Ascending aorta (tissue), 2 donors: ENCODE data around the gene NBAS. TPM values are rescaled to one million over a fixed set of nuclear protein-coding genes. Genes with fewer than 3 reads are reported as not detected.

Experiments used
- DNase-seq, 2 donors: peaks; one replicate each; pipeline ENCODE4 v3.0.0-alpha.2; 2019; ENCODE audit warnings: low spot score in 2 of 2
- H3K27ac ChIP-seq, 2 donors: fragments of 200-600 bp; sonication (generic); one replicate each; pipeline ENCODE4 v1.5.1; 2016 to 2017; ENCODE audit warnings: mild to moderate bottlenecking in 1 of 2
- H3K27me3 ChIP-seq: fragments of 200-600 bp; sonication (generic); one replicate; pipeline ENCODE4 v1.5.1; 2017
- H3K36me3 ChIP-seq, 2 donors: fragments of 200-600 bp; sonication (generic); one replicate each; pipeline ENCODE4 v1.5.1; 2016
- H3K4me1 ChIP-seq, 2 donors: fragments of 200-600 bp; sonication (generic); one replicate each; pipeline ENCODE4 v1.5.1; 2016 to 2017; ENCODE audit warnings: mild to moderate bottlenecking in 1 of 2
- H3K4me3 ChIP-seq, 2 donors: fragments of 200-600 bp; sonication (generic); one replicate each; pipeline ENCODE4 v1.5.1; 2016 to 2017; ENCODE audit warnings: mild to moderate bottlenecking in 1 of 2
- H3K9me3 ChIP-seq, 2 donors: fragments of 200-600 bp; sonication (generic); one replicate each; pipeline ENCODE4 v1.5.1; 2016
- intact Hi-C: fragments of 100-400 bp; cut with DNase I; formaldehyde crosslinking; loops from one replicate; pipeline ENCODE4 v1.15.1; 2023
- total RNA-seq: library from RNA; depleted of rRNA; stranded (reverse); fragments of >200 nt; gene quantifications from one replicate; pipeline ENCODE4 v1.1.0, GENCODE V29; 2016
- TF ChIP-seq, protein P1 (sequence below), 3 experiments: fragments of 200-600 bp in 2 of 3; fragments of 450-650 bp in 1 of 3; sonication (generic) in 2 of 3; IDR thresholded peaks; one replicate each; pipeline ENCODE4 v1.5.1; 2016 to 2019; ENCODE audit warnings: antibody characterized with exemption in 3 of 3, mild to moderate bottlenecking in 1 of 3, moderate library complexity in 1 of 3

NBAS gene
- total RNA-seq, 1 donor from 2014 or later: 37.1 TPM

DNA sequence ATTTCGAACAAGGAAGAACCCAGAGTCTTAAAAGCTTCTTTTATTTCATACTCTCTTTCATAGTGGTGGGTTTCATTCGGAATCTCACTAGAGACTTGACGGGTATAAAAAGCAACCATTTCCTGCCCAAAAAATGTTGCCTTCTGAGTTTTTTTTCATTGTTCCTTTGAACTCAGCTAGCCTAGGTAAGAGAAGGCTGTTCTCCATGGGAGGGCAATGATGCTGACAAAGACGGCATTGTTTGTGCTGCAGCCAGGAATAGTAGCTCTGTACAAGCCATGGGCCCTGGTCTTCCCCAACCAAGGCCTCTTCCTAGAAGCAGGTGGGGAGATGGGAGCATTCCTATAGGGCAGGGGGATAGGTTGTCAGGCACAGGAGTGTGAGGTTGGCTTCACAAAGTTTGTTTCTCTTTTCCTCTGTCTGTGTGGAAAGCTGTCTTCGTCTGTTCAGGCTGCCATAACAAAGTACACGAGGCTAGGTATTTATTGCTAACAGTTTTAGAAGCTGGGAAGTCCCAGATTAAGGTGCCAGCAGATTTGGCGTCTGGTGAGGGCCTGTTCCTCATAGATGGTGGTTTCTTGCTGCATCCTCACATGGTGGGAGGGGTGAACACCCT is 405.1 kb downstream of the NBAS start:
- TF ChIP-seq, protein P1, sequence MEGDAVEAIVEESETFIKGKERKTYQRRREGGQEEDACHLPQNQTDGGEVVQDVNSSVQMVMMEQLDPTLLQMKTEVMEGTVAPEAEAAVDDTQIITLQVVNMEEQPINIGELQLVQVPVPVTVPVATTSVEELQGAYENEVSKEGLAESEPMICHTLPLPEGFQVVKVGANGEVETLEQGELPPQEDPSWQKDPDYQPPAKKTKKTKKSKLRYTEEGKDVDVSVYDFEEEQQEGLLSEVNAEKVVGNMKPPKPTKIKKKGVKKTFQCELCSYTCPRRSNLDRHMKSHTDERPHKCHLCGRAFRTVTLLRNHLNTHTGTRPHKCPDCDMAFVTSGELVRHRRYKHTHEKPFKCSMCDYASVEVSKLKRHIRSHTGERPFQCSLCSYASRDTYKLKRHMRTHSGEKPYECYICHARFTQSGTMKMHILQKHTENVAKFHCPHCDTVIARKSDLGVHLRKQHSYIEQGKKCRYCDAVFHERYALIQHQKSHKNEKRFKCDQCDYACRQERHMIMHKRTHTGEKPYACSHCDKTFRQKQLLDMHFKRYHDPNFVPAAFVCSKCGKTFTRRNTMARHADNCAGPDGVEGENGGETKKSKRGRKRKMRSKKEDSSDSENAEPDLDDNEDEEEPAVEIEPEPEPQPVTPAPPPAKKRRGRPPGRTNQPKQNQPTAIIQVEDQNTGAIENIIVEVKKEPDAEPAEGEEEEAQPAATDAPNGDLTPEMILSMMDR (IDR thresholded peaks at IDR 0.05): no peak
- Histone ChIP-seq H3K4me1 (no peaks in the 10 kb centered on the region), H3K27me3 (no peaks in the 10 kb centered on the region), H3K36me3 (no peaks in the 10 kb centered on the region), H3K27ac (no peak overlapping the region), H3K4me3 (no peak overlapping the region), H3K9me3 (no peaks in the 10 kb centered on the region)
- DNase-seq: no peak
- intact Hi-C loops: no loop called here

DNA sequence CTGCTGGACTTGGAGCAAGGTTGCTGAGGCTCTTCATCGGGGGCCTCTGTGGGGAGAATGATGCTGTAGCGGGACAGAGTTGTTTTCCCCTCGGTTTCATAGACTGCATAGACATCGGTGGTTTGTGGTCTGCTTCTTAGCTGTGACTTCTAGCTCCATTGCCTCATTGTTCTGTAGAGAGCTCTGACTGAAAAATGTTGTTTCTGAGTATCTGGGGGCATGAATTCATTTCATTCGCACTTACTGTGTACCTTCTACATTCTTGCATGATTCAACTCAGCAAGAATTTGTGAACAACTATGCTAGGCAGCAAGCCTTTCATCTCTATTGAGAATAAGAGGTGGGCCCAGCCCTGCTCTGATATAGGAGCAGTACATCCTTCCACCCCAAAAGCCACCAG is 406.8 kb downstream of the NBAS start:
- Histone ChIP-seq H3K4me1 (no peaks in the 10 kb centered on the region), H3K9me3 (no peaks in the 10 kb centered on the region), H3K4me3 (no peak overlapping the region), H3K36me3 (no peaks in the 10 kb centered on the region), H3K27ac (no peak overlapping the region), H3K27me3 (no peaks in the 10 kb centered on the region)
- DNase-seq: no peak
- intact Hi-C loops: no loop called here
- TF ChIP-seq, protein P1 (IDR thresholded peaks at IDR 0.05): no peak

DNA sequence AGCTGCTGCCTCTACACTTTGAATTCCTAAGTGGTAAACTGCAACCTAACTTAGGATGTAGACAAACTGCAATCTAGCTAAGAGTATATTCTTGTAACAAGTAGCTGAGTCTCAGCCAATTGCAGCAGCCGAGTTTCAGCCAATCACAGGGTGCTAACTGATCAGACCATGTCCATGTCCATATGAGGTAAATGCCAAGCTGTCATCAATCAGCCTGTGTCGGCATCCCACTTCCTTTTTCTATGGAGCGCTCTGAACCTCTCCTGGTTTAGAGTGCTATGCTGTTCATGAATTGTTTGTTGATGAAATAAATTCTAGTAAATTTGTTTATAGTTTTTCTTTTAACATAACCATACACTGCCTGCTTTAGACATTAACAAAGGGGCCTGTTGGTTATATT is 408.8 kb downstream of the NBAS start:
- H3K4me1 ChIP-seq: no peaks in the 10 kb centered on the region
- TF ChIP-seq, protein P1 (IDR thresholded peaks at IDR 0.05): no peak
- H3K4me3 ChIP-seq: no peak overlapping the region
- intact Hi-C loops: no loop called here
- no peak overlapping the region for H3K27ac ChIP-seq
- no peaks in the 10 kb centered on the region for H3K9me3 ChIP-seq
- no peak for DNase-seq
- no peaks in the 10 kb centered on the region for H3K27me3 ChIP-seq
- H3K36me3 ChIP-seq: no peaks in the 10 kb centered on the region

DNA sequence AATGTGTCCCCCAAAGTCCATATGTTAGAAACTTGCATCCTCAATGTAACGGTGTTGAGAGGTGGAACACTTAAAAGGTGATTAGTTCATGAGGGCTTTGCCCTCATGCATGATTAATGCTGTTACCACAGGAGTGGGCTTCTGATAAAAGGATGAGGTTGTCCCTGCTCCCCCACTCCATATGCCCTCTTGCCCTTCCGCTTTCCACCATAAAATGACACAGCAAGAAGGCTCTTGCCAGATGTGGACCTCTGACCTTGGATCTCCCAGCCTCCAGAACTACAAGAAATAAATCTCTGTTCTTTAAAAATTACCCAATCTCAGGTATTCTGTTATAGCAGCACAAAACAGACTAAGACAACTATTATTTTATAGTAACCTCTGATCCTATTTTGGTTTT is 412.1 kb downstream of the NBAS start:
- TF ChIP-seq, protein P1 (IDR thresholded peaks at IDR 0.05): no peak
- intact Hi-C loops: no loop called here
- Histone ChIP-seq H3K4me3 (no peak overlapping the region), H3K9me3 (no peaks in the 10 kb centered on the region), H3K4me1 (no peaks in the 10 kb centered on the region), H3K27me3 (no peaks in the 10 kb centered on the region), H3K36me3 (no peaks in the 10 kb centered on the region), H3K27ac (no peak overlapping the region)
- no peak for DNase-seq

DNA sequence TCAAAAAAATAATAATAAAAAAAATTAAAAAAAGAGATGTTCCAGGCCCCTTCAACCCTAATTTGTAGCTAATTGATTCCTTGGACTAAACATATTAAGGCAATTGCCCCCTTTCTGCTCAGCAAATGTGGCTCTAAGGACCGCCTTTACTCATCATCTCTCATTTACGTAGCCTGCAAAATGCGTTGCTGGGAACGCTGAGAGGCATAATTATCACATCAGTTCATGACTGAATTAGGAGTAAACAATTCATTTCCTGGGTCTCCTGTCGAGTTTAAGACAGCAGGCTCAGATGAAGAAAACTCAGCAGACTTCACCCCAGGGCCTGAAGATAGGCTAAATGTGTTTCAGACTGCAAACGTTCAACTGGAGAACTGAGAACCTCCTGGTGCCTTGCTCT is 413.5 kb downstream of the NBAS start:
- DNase-seq: no peak
- TF ChIP-seq, protein P1 (IDR thresholded peaks at IDR 0.05): no peak
- no peak overlapping the region for H3K27ac ChIP-seq
- H3K4me1 ChIP-seq: no peaks in the 10 kb centered on the region
- no peaks in the 10 kb centered on the region for H3K36me3 ChIP-seq
- intact Hi-C loops: no loop called here
- no peaks in the 10 kb centered on the region for H3K9me3 ChIP-seq
- no peak overlapping the region for H3K4me3 ChIP-seq
- no peaks in the 10 kb centered on the region for H3K27me3 ChIP-seq

DNA sequence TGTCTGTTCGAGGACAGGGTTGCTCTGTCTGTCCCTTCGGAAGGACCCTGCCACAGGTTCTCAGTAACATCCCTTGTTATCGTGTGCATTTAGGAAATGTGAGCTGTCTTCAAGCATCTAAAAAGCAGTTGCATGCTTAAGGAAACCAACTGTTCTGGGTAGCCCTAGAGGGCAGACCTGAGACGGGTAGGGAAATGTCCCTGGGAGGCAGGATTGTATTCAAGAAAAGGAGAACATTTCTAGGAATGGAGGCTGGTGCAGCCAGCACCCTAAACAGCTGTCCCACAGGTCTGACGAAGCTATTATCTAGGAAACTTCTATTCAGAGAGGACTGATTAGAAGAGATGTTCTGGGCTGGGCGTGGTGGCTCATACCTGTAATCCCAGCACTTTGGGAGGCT is 414.2 kb downstream of the NBAS start:
- Histone ChIP-seq H3K27ac (no peak overlapping the region), H3K4me3 (no peak overlapping the region), H3K9me3 (no peaks in the 10 kb centered on the region), H3K27me3 (no peaks in the 10 kb centered on the region), H3K4me1 (no peaks in the 10 kb centered on the region), H3K36me3 (no peaks in the 10 kb centered on the region)
- TF ChIP-seq, protein P1 (IDR thresholded peaks at IDR 0.05): no peak
- DNase-seq: no peak
- intact Hi-C loops: no loop called here
